Measurements from ENCODE around the gene NPBWR2. TPM values are rescaled to one million over a fixed set of nuclear protein-coding genes. Genes with fewer than 3 reads are reported as not detected.

Gene NPBWR2
- not detected in 5 replicates for total RNA-seq (2022; extraction: Qiagen RNA extraction)

GRCh38 chr20:64106981-64107735 is at the start of gene NPBWR2:
NPBWR2 (minus strand) TSS chr20:64107565; CDS start chr20:64106831, 734 bp downstream.

GRCh38 chr20:64083804-64084684 is 23.3 kb downstream of the NPBWR2 start, which contains the start of gene LKAAEAR1:
LKAAEAR1 (minus strand) TSS chr20:64084398; CDS start chr20:64084219, 179 bp downstream.

GRCh38 chr20:64080013-64080812 is 27.2 kb downstream of the NPBWR2 start, which contains the start of gene OPRL1:
OPRL1 (plus strand) TSS chr20:64080082; CDS start chr20:64092721, 12,639 bp downstream.

GRCh38 chr20:64079273-64080012 is 27.9 kb downstream of the NPBWR2 start, which contains the start of gene RGS19:
RGS19 (minus strand) TSS chr20:64079518; CDS start chr20:64076886, 2,632 bp downstream.

GRCh38 chr20:64062596-64063388 is 44.6 kb downstream of the NPBWR2 start, which contains the start of gene TCEA2:
TCEA2 (plus strand) TSS chr20:64063198; CDS start chr20:64063313, 115 bp downstream.

Other genes starting within 250 kb of the NPBWR2 start
- gene ABHD16B, start 246.1 kb downstream of the NPBWR2 start, total RNA-seq (2022; extraction: Qiagen RNA extraction): not detected in 5 replicates
- 126 to 137 TPM (median 132 TPM) in 5 replicates for gene TPD52L2, start 242.3 kb downstream of the NPBWR2 start, total RNA-seq (2022; extraction: Qiagen RNA extraction)
- gene DNAJC5, start 212.4 kb downstream of the NPBWR2 start, total RNA-seq (2022; extraction: Qiagen RNA extraction): 22.6 to 29.0 TPM (median 28.3 TPM) in 5 replicates
- gene UCKL1, start 151.1 kb downstream of the NPBWR2 start, total RNA-seq (2022; extraction: Qiagen RNA extraction): 25.1 to 39.5 TPM (median 33.0 TPM) in 5 replicates
- 9.0 to 13.6 TPM (median 12.2 TPM) in 5 replicates for gene ZNF512B, start 137.6 kb downstream of the NPBWR2 start, total RNA-seq (2022; extraction: Qiagen RNA extraction)
- gene SAMD10, start 127.9 kb downstream of the NPBWR2 start, total RNA-seq (2022; extraction: Qiagen RNA extraction): not detected in 5 replicates
- gene PRPF6, start 126.4 kb downstream of the NPBWR2 start, total RNA-seq (2022; extraction: Qiagen RNA extraction): 49.2 to 55.6 TPM (median 53.8 TPM) in 5 replicates
- 0.15 to 0.65 TPM (median 0.42 TPM) in 5 replicates for gene C20orf204, start 71.4 kb downstream of the NPBWR2 start, total RNA-seq (2022; extraction: Qiagen RNA extraction)
- 1.1 to 2.7 TPM (median 2.3 TPM) in 5 replicates for gene SOX18, start 57.9 kb downstream of the NPBWR2 start, total RNA-seq (2022; extraction: Qiagen RNA extraction)
- gene TCEA2, start 44.4 kb downstream of the NPBWR2 start, total RNA-seq (2022; extraction: Qiagen RNA extraction): 30.7 to 50.1 TPM (median 46.7 TPM) in 5 replicates
- 19.9 to 36.6 TPM (median 34.3 TPM) in 5 replicates for gene RGS19, start 28.0 kb downstream of the NPBWR2 start, total RNA-seq (2022; extraction: Qiagen RNA extraction)
- 0.73 to 1.2 TPM (median 0.99 TPM) in 5 replicates for gene OPRL1, start 27.5 kb downstream of the NPBWR2 start, total RNA-seq (2022; extraction: Qiagen RNA extraction)
- gene LKAAEAR1, start 23.2 kb downstream of the NPBWR2 start, total RNA-seq (2022; extraction: Qiagen RNA extraction): 0.90 to 2.3 TPM (median 2.2 TPM) in 5 replicates
- gene MYT1, start 56.9 kb upstream of the NPBWR2 start, total RNA-seq (2022; extraction: Qiagen RNA extraction): 0.07 to 0.71 TPM (median 0.20 TPM) in 5 replicates
- gene PCMTD2, start 148.2 kb upstream of the NPBWR2 start, total RNA-seq (2022; extraction: Qiagen RNA extraction): 7.9 to 13.7 TPM (median 10.2 TPM) in 5 replicates